Prostate gland (tissue), 2 donors: ENCODE data around the gene ZFAND3. TPM values are rescaled to one million over a fixed set of nuclear protein-coding genes. Genes with fewer than 3 reads are reported as not detected.

Experiments used
- DNase-seq: peaks from one replicate; pipeline ENCODE4 v3.0.0-alpha.2; 2019; ENCODE audit warnings: low spot score
- H3K27ac ChIP-seq, 2 donors: fragments of 200-600 bp; sonication (generic); 2 replicates each; pipeline ENCODE4 v1.5.1; 2017 to 2019
- H3K27me3 ChIP-seq: fragments of 200-600 bp; sonication (generic); replicated peaks from 2 replicates; pipeline ENCODE4 v1.5.1; 2019; ENCODE audit not compliant: insufficient read depth
- H3K36me3 ChIP-seq, 2 donors: fragments of 200-600 bp; sonication (generic); 1 replicate in 1 of 2; 2 replicates in 1 of 2; pipeline versions ENCODE4 v1.5.1 to v1.8.1; 2017 to 2019
- H3K4me1 ChIP-seq: fragments of 200-600 bp; sonication (generic); replicated peaks from 2 replicates; pipeline ENCODE4 v1.5.1; 2019
- H3K4me3 ChIP-seq, 2 donors: fragments of 200-600 bp; sonication (generic); 2 replicates each; pipeline ENCODE4 v1.5.1; 2017 to 2019
- H3K9me3 ChIP-seq: fragments of 200-600 bp; sonication (generic); 2 replicates; pipeline ENCODE4 v1.5.1; 2017
- CTCF ChIP-seq, 4 experiments: fragments of 200-600 bp in 2 of 4; fragments of 450-650 bp in 2 of 4; sonication (generic) in 2 of 4; IDR thresholded peaks; 1 replicate in 3 of 4; 2 replicates in 1 of 4; pipeline ENCODE4 v1.5.1; 2016 to 2019; ENCODE audit warnings: antibody characterized with exemption in 4 of 4, mild to moderate bottlenecking in 2 of 4, moderate library complexity in 2 of 4
- POLR2A ChIP-seq: fragments of 450-650 bp; IDR thresholded peaks from one replicate; pipeline ENCODE4 v1.6.1; 2016; ENCODE audit warnings: antibody characterized with exemption, mild to moderate bottlenecking
- POLR2AphosphoS5 ChIP-seq: sonication (generic); formaldehyde crosslinking; IDR thresholded peaks from one replicate; pipeline ENCODE4 v1.6.1; 2017; ENCODE audit warnings: antibody characterized with exemption
- WGBS: methylation state at CpG from one replicate; pipeline ENCODE4 v1.1.5; 2018; 5-methylcytosine and 5-hydroxymethylcytosine counted together
- intact Hi-C: fragments of 100-400 bp; cut with DNase I; formaldehyde crosslinking; loops from one replicate; pipeline ENCODE4 v1.14.2; 2022
- total RNA-seq, 2 donors: library from RNA; depleted of rRNA; stranded (reverse); fragments of >200 nt; gene quantifications; one replicate each; pipeline ENCODE4 v1.1.0, GENCODE V29; 2016

The ZFAND3 gene
- total RNA-seq, 2 donors from 2014 or later, result 43.5 to 89.1 TPM

DNA sequence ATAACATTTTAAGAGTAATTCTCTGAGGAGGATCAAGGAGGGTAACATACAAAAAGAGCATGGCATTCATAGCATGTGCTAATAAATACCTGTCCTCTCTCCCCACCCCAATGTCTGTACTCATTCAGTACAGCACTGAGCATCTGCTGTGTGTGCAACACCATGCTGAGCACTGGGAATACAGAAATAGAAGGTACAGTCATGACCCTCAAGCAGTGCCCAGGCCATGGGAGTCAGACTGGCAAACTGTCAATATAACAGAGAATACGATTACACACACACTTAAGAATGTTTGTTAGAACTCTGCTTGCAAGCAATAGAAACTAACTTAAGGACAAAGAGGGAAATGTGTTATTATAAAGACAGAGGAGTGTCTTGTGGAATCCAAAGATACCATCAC lies 24.7 kb upstream of the ZFAND3 start:
- TF ChIP-seq POLR2A, result no peak
- TF ChIP-seq CTCF (IDR thresholded peaks at IDR 0.05), result no peak
- TF ChIP-seq POLR2AphosphoS5, result no peak
- no peak for DNase-seq
- Histone ChIP-seq H3K36me3 (no peaks in the 10 kb centered on the region), H3K4me1 (no peaks in the 10 kb centered on the region), H3K4me3 (no peak overlapping the region), H3K9me3 (no peaks in the 10 kb centered on the region), H3K27me3 (no peaks in the 10 kb centered on the region), H3K27ac (no peak overlapping the region)
- intact Hi-C loops, result loop anchor here (5.0 to 10.0 kb wide), 2 partner anchors 220 to 697 kb away; no protein-coding TSS in a partner anchor
- WGBS, result 0% methylated on average over 1 of the region's 1 CpG

GRCh38 chr6:37798436-37799262 lies 20.9 kb upstream of the ZFAND3 start:
- WGBS, result 86% methylated on average over 11 of the region's 11 CpGs
- intact Hi-C loops, result loop anchor here (10.0 kb wide), 1 partner anchor 216 kb away; no protein-coding TSS in a partner anchor
- TF ChIP-seq POLR2A (no peak), CTCF (IDR thresholded peaks at IDR 0.05) (no peak), POLR2AphosphoS5 (no peak)

GRCh38 chr6:37799263-37799644 lies 20.3 kb upstream of the ZFAND3 start:
- Histone ChIP-seq H3K27ac (no peak overlapping the region), H3K4me1 (no peaks in the 10 kb centered on the region), H3K36me3 (no peaks in the 10 kb centered on the region), H3K9me3 (no peaks in the 10 kb centered on the region), H3K4me3 (no peak overlapping the region), H3K27me3 (no peaks in the 10 kb centered on the region)
- WGBS, result 70% methylated on average over 5 of the region's 5 CpGs
- no peak for DNase-seq
- TF ChIP-seq CTCF (IDR thresholded peaks at IDR 0.05), result no peak
- TF ChIP-seq POLR2AphosphoS5, result no peak
- TF ChIP-seq POLR2A, result no peak
- intact Hi-C loops, result loop anchor here (10.0 kb wide), 1 partner anchor 216 kb away; no protein-coding TSS in a partner anchor

More at GRCh38 chr6:37798436-37799262, 20.9 kb upstream of the ZFAND3 start:
- Histone ChIP-seq H3K9me3 (no peaks in the 10 kb centered on the region), H3K4me1 (no peaks in the 10 kb centered on the region), H3K27ac (no peak overlapping the region), H3K27me3 (no peaks in the 10 kb centered on the region), H3K4me3 (no peak overlapping the region), H3K36me3 (no peaks in the 10 kb centered on the region)
- DNase-seq, result no peak

DNA sequence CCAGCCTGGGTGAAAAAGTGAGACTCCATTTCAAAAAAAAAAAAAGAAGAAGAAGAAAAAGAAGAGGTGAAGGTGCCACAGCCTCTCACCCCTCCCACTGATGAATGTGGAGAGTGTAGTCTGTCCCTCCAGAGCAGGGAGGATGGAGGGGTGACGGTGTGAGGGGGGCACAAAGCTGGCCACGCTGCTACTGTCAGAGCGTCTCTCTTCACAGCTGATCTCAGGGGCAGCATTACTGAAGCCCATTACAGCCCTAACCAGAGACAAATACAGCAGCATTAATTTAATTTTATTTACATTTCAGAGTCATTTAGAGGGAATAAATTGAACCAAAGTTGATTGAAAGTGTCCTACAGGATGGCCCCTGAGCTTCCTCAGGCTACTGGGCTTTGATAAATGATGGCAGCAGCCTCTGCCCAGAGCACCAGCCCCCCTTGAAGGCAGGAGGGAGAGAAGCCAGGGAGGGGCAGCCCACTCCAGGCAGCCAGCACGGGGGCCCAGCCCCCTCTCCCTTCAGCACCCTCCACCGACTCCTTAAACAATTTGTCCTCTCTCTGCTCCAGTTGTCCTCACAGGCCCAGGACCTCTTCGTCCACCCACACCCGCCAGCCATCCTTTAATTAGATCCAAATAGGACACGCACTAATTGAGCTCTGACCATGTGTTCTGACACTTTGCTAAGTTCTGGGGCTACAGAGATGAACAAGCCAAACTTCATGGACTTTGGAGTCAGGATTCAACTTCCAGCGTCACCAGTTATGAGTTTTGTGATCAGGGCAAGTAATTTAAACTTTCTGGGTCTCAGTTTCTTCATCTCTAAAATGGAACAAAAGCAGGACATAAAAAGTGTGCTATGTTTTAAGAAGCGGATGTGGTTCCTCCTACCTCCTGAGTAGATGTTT lies 18.6 kb upstream of the ZFAND3 start:
- H3K9me3 ChIP-seq, result no peaks in the 10 kb centered on the region
- no peak overlapping the region for H3K27ac ChIP-seq
- no peak for TF ChIP-seq CTCF (IDR thresholded peaks at IDR 0.05)
- no peak for TF ChIP-seq POLR2A
- TF ChIP-seq POLR2AphosphoS5, result no peak
- intact Hi-C loops, result no loop called here
- no peak for DNase-seq
- 69% methylated on average over 10 of the region's 10 CpGs for WGBS
- no peak overlapping the region for H3K4me3 ChIP-seq
- no peaks in the 10 kb centered on the region for H3K27me3 ChIP-seq
- no peaks in the 10 kb centered on the region for H3K4me1 ChIP-seq
- no peaks in the 10 kb centered on the region for H3K36me3 ChIP-seq
